ENCODE results near the gene HADH.
A peak's percentile ranks its signal among the peaks of the same experiment; 100 is the strongest.
"Not testable (repeated sequence)": the region's sequence is repeated elsewhere in the genome, so short reads cannot be mapped to it uniquely, and the experiment has no call there.

HADH gene

GRCh38 chr4:107994894-107995293 is 5.2 kb downstream of the HADH start:
- no peak for DNase-seq (ENCODE audit: low read depth in 4 of 4, low spot score in 1 of 4)

GRCh38 chr4:107996949-107997788 is 7.5 kb downstream of the HADH start:
- DNase-seq (ENCODE audit: low read depth in 4 of 4, low spot score in 1 of 4) = no peak

GRCh38 chr4:107997794-107998193 is 8.1 kb downstream of the HADH start:
- DNase-seq (ENCODE audit: low read depth in 4 of 4, low spot score in 1 of 4) = no peak

DNA sequence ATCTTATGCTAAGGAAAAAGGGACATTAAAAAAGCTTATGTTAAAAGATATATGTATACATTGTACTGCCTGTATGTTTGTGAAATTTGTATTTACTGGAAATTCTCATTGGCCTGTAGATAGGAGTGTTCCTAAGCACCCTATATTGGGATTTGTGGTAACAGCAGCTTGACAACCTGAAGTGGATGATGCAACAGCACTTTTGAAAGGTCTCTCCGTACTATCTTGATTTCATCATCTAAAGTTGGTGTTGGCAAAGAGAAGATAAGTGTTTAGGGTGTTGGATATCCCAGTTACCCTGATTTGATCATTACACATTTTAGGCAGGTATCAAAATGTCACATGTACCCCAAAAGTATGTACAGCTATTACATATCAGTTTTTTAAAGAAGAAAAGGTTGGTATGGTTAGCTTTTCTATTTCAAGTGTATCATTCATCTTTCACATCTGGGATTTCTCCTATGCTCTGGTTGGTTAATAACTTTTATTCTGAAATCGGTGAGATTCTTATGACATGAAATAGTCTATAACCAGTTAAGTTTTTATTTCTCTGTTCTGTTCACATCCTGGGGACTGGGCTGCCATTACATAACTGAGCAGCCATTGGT is 10.3 kb downstream of the HADH start:
- DNase-seq (ENCODE audit: low read depth in 4 of 4, low spot score in 1 of 4) = no peak

- DNase-seq (ENCODE audit: low read depth in 4 of 4, low spot score in 1 of 4) = no peak
Measured at GRCh38 chr4:108001540-108002135, 11.9 kb downstream of the HADH start.

DNA sequence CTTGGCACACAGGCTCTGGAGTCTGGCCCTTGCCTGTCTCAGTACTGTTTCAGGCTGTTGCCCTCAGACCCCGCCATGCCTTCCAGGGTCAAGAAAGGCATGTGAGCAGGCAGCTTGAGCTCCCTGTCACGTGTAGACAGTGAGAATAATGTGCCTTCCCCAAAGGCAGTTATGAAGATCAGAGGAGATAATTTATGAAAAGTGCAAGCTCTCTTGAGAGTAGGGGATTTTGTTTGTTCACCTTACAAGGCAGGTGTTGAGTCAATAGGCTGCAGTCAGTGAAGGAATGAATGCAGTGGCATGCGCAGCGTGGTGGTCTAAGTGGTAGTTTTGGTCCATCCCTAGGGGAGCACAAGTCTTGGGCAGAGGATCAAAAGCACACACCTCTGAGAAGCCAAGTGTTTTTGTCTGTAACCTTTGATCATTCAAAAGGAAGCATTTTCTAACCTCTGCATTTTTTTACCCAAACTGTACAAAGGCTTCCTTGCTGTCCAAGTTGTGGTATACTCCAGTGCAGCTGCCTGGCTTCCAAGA is 14.4 kb downstream of the HADH start:
- DNase-seq (ENCODE audit: low read depth in 4 of 4, low spot score in 1 of 4) = no peak

DNA sequence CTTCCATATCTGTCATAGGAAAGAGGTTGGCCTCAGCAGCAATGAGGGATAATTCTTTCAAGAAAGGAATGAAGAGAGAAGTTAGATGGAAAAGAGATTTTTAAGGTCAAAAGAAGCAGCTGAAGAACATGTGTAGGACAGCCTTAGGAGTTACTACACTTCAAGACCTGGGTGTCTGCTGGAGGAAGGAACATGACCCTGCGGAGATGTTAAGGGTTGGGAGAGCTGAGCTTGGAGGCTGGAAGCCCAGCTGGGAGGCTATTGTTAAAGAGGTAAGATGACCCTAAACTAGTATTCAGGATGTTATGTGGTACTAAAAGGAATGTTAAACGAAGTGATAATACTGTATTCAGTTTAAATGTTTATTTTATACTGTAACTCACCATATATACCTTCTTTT is 15.0 kb downstream of the HADH start:
- no peak for DNase-seq (ENCODE audit: low read depth in 4 of 4, low spot score in 1 of 4)

DNA sequence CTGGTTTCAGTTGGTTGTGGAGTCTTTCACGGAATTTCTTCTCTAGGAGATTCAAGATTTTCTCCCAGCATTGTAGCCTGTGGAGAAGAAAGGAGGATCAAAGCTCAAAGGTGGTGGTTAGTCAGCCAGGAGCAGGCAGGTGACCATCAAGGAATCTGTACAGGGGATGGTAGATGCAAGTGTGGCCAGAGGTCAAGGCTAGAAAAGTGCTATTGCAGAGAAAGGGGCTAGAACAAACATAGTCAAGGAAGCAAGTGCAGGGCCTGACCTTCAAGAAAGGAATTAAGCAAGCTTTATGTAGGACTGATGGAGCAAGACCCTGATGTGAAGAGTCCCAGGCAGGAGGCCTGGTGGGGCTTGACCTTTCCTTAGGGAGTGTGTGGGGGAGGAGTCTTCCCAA is 16.1 kb downstream of the HADH start:
- no peak for DNase-seq (ENCODE audit: low read depth in 4 of 4, low spot score in 1 of 4)

- no peak for DNase-seq (ENCODE audit: low read depth in 4 of 4, low spot score in 1 of 4)
Measured at GRCh38 chr4:108006361-108006760, 16.7 kb downstream of the HADH start.

DNA sequence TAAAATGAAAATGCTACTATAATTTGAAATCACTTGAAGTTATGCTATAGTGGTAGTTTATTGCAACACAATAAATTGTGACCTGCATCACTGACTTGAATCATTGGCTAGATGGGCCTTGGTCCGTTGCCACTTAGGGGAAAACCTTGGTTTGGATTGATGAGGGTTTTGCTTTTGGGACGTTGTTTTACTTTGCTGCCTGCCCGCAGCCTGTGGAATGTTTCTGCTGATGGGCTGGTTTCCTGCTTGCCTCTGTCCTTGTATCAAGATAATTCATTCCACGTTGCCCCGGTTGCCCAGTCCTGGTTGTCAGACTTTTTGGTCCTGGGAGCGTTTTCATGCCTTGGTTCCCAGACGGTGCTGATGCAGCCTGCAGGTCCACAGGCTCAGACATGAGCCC is 18.3 kb downstream of the HADH start:
- no peak for DNase-seq (ENCODE audit: low read depth in 4 of 4, low spot score in 1 of 4)

GRCh38 chr4:108008721-108009120 is 19.0 kb downstream of the HADH start:
- no peak for DNase-seq (ENCODE audit: low read depth in 4 of 4, low spot score in 1 of 4)

- no peak for DNase-seq (ENCODE audit: low read depth in 4 of 4, low spot score in 1 of 4)
Measured at GRCh38 chr4:108010167-108010566, 20.5 kb downstream of the HADH start.

GRCh38 chr4:108012382-108012781 is 22.7 kb downstream of the HADH start:
- not testable (repeated sequence) for DNase-seq (ENCODE audit: low read depth in 4 of 4, low spot score in 1 of 4)

DNA sequence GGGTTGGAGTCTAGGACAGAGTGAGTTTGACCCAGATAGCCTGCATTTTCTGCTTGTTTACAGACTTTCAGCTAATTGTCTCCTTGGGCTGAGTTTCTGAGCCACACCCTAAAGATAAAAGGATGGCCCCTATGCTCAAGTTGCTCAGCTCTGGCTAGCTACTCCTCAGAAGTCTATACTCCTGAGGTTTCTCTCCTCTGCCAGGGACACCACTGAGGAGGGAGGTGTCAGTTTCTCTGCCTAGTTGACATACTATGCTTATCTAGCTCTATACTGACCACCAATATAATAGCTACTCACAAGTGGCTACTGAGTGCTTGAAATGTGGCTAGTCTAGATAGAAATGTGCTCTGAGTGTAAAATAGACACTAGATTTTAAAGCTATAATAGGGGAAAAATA is 23.6 kb downstream of the HADH start:
- DNase-seq (ENCODE audit: low read depth in 4 of 4, low spot score in 1 of 4) = no peak

GRCh38 chr4:108013955-108014354 is 24.3 kb downstream of the HADH start:
- DNase-seq (ENCODE audit: low read depth in 4 of 4, low spot score in 1 of 4) = no peak

GRCh38 chr4:108018040-108018883 is 28.6 kb downstream of the HADH start:
- peak; percentile 73 to 87 (median 80) for DNase-seq (ENCODE audit: low read depth in 4 of 4, low spot score in 1 of 4)

- no peak for DNase-seq (ENCODE audit: low read depth in 4 of 4, low spot score in 1 of 4)
Measured at GRCh38 chr4:108018884-108019187, 29.1 kb downstream of the HADH start.

DNA sequence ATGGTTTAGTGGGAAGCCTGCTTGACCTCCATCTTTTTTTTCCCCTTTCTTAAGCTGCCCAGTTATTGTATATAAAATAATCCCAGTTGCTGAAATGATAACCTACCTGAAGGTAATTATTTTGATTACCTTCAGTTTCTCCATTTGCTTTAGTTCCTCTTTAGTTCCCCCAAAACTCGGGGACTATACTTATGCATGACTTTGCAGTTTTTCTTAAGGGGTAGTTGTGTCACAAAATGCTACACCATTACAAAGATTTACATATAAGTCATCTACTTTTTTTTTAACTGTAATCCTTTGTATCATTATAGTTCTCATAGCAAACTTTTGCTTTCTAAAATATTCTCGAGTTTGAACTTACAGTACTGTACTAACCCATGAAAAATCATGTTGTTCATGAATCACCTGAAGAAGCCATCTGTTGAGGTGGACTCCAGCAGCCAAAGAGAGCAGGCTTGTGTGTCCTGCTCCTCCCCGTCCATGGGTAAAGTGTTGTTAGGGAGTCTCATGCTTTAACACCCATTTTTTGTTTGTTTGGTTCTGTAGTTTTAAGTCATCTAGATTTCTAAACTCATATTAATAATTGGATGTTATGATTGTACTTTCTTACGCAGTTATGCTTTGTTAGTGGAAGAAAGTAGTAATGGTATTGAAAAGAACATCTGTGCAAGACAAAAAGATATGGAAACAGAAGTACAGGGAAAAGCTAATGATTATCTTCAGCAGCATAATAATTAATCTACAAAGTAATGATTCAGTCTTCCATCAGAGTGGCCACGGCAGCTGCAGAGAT is 34.6 kb downstream of the HADH start:
- no peak for DNase-seq (ENCODE audit: low read depth in 4 of 4, low spot score in 1 of 4)

DNA sequence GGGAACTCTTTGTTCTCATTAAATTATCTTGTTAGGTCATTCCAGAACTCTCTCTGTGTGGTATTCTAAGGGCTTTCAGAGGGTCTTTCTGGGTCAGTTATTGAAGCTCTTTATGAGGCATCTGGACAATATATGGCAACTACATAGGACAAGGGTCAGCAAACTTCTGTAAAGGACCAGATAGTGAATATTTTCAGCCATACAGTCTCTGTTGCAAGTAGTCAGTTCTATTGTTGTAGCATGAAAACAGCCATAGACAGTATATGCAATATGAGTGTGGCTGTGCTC is 35.1 kb downstream of the HADH start:
- DNase-seq (ENCODE audit: low read depth in 4 of 4, low spot score in 1 of 4) = no peak

- DNase-seq (ENCODE audit: low read depth in 4 of 4, low spot score in 1 of 4) = no peak
Measured at GRCh38 chr4:108029016-108029720, 39.5 kb downstream of the HADH start.
